HG03025 (cell line): ENCODE data around the gene MPP2.
"Not testable (repeated sequence)": the region's sequence is repeated elsewhere in the genome, so short reads cannot be mapped to it uniquely, and the experiment has no call there.

Experiments
- ATAC-seq: cut with Tn5 transposase; IDR thresholded peaks from one replicate; pipeline ENCODE4 v1.9.1; 2021; ENCODE audit warnings: mild to moderate bottlenecking, moderate library complexity; ENCODE audit not compliant: unreplicated experiment, low FRiP score

The MPP2 gene, protein sequence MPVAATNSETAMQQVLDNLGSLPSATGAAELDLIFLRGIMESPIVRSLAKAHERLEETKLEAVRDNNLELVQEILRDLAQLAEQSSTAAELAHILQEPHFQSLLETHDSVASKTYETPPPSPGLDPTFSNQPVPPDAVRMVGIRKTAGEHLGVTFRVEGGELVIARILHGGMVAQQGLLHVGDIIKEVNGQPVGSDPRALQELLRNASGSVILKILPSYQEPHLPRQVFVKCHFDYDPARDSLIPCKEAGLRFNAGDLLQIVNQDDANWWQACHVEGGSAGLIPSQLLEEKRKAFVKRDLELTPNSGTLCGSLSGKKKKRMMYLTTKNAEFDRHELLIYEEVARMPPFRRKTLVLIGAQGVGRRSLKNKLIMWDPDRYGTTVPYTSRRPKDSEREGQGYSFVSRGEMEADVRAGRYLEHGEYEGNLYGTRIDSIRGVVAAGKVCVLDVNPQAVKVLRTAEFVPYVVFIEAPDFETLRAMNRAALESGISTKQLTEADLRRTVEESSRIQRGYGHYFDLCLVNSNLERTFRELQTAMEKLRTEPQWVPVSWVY

DNA sequence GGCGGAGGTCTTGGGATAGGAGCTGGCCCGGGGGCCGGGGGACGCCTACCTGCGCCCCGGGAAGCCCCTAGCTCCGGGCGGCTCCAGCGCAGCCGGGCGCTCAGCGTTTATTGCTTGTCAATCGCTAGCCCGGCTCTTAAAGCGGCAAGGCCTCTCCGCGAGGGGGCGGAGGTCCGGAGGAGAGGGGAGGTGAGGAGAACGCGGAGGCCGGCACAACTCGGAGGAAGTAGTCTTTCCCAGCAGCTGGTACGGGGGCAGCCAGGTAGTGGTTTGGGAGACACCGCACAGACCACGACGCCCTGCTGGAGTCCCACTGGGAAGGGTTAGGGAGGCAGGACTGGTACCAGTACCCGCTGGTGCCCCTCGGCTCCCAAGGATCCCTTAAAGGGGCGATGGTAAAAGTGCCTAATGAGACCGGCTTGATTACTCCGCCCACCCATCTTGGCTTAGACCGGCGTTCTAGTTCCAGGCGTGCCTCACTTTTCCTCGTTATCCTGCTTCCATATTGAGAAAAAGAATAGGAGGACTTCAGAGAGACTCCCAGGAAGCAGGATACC is at the start of gene MPP2:
Gene MPP2 (minus strand): TSS at position 112 of the 557 bp plus-strand sequence. CDS start 3,076 bp downstream, outside the sequence.
- no peak for ATAC-seq

- ATAC-seq, result no peak
Measured at GRCh38 chr17:43956222-43956621, 48.9 kb upstream of the MPP2 start.

DNA sequence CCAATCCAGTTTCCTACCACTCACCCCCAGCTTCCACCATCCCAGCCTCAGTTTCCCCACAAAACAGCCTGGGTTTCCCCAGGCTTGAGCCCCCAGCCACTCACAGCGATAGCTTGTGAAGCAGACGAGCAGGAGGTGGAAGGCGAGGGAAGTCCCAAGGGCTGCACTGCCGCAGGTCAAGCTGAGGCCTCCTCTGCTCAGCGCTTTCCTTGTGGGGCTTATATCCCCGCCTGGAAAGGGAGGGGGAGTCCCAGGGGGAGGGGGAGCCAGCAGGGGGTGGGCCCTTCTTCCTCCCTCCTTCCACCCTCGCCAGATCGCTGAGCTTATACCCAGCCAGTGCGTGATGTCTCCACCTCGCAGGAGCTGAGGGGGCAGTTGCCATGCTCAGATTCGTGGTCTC is 46.4 kb upstream of the MPP2 start, which contains the start of gene PYY:
Gene PYY (minus strand): TSS at position 195 of the 400 bp plus-strand sequence. CDS start 457 bp downstream, outside the sequence.
- no peak for ATAC-seq

DNA sequence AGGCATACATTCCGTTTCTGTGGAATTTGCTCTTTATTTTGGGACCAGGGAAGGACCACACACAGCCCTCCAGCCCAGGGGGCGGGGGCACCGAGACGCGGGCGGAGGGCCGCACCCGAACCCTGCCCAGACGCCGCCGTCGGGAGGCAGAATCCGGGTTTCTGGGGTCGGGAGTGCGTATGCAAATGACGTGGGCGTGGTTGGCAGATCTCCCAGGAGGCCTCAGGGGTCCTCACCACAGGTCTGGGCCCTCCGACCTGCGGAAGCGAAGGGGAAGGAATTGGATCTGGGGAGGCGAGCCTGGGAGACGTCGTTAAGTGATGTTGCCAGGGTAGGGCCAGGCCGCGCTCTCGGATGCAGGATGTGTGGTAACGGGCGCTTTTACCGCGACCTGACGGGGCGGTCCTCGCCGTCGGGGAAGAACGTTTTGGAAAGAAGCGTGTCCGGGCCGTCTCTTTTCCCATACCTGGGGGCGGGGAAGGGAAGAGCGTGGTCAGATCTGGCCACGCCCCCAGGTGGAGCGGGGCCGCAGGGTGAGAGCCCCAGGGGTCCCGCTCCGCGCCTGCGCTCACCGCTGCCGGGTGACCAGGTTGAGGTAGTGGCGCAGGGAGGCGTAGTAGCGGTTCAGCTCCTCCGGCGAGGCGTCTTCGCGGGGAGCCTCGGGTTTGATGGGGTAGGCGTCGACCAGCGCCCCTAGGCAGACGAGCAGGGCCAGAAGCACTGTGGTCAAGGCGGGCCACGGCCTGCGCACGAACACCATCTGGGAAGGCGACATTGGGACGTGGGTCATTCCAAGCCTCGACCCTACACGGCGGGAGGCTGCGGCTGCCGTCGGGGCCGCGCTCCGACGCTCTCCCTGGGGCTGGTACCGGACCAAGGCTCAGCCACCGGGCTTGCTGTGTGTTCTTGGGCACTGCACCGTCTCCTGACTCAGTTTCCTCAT is 45.7 kb upstream of the MPP2 start:
- no peak for ATAC-seq

GRCh38 chr17:43952351-43952723 is 45.0 kb upstream of the MPP2 start:
- no peak for ATAC-seq

DNA sequence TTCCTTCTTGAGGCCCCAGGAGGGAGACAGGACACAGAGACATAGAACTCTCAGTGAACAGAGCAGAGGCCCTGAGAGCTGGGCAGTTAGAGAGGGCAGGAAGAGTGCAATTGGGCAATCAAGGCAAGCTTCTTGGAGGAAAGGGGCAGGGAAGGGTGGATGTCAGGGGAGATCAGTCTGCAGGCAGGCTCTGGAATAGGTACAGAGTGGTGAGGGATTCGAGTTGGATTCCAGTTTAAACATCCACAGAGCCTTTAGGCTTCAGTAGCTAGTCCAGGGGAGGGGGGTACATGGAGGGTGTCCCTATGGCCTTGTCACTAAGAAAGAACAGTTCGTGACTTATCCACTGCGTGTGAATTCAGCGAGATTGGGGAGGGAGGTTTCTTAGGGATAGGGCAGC is 44.4 kb upstream of the MPP2 start:
- no peak for ATAC-seq

GRCh38 chr17:43950554-43950953 is 43.2 kb upstream of the MPP2 start:
- no peak for ATAC-seq

DNA sequence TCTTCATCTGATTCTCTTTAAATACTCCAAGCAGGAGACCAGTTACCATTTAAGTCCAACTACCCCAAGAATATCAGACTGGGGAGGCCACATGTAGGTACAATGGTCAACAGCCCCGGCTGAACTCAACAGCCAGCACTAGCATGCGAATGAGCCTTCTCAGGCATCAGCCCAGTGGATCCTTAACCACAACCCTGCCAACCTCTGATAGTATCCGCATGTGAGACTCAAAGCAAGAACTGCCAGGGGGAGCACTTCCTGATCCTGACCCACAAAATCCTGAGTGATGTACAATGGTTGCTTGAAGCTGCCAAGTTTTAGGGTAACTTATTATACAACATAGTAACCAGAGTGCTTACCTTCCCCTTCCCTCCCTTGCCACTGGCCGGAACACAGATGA is 42.4 kb upstream of the MPP2 start:
- no peak for ATAC-seq

DNA sequence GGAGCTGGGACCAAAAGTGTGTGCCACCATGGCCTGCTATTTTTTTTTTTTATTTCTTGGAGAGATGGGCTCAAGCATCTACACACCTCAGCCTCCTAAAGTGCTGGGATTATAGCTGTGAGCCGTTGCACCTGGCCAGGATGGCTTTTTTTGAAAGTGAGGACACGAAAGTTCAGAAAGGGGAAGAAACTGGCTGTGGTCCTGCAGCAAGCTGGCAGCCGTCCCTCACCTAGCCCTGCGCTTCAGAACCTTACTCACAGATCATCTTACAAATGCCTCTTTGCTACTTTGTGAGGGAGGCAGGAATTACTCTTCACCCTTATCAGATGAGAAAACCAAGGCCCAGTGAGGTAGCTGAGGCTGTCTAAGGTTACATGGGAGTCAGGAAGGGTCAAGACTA is 39.4 kb upstream of the MPP2 start:
- ATAC-seq, result no peak

GRCh38 chr17:43945074-43945829 is 37.9 kb upstream of the MPP2 start:
- ATAC-seq, result no peak

DNA sequence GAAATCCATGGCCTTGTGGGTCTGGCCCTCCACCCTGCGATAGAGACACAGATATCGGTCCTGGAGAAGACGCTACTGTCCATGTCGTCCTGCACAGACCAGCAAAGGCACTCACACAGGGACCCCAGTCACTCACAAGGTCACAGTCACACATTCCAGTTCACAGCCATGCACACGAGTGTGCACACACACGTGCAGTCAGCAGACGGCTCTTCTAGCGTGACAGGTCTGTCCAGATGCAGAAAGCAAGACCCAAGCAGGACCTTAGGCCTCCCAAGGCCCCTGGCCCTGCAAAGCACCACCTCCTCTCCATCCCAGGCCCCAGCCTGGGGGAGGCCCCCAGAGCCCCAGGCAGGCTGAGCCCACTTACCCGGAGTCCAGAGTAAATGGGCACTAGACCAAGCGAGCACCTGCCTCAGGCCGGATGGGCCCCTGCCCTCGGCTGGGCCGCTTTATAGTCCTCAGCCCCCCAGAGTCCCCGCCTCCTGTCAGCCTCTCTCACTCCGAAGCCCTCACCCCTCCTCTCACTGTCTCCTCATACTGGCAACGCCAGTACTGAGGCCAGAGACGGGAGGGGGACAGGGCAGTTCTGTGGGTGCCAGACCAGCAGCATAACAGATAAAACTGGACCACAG is 34.8 kb upstream of the MPP2 start, which contains the start of gene PPY:
Gene PPY (minus strand): TSS at position 426 of the 635 bp plus-strand sequence. CDS start 822 bp downstream, outside the sequence.
- ATAC-seq, result no peak

DNA sequence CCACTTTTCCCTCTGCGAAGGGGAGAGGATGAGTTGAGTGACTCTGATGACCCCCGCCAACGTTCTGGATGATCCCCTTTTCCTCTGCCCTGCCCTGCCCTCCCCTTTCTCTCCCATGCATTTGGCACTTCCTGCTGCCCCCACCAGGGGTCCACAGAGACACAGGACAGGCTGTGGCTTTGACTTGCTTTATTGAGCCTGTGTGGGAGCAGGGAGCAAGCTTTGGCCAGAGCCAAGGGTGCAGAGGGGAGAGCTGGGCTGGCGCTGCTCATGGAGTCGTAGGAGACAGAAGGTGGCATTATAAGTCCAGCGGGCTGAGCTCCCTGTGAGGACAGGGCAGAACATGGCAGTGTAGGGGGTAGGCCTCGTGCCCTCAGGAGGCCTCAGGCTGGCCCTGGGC is 33.3 kb upstream of the MPP2 start:
- no peak for ATAC-seq

DNA sequence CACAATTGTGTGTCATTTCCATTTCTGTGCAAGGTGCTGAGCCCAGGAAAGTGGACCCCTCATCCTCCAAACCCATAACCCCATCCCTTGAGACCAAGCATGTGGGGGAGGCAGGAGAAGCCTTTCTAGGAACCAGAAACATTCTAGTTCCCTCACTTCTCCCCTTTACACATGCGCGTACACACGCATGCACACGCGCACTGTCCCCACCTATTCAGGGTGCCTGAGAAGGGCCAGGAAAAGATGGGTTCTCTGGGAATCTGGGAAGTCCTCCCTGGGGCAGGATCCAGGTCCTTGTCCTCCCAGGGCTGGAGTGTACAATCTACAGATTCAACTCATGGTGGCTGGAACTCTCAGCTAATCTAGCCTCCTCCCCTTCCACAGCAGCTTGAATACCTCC is 32.5 kb upstream of the MPP2 start:
- no peak for ATAC-seq

- ATAC-seq, result not testable (repeated sequence)
Measured at GRCh38 chr17:43939452-43939851, 32.1 kb upstream of the MPP2 start.

- no peak for ATAC-seq
Measured at GRCh38 chr17:43938838-43939182, 31.5 kb upstream of the MPP2 start.

DNA sequence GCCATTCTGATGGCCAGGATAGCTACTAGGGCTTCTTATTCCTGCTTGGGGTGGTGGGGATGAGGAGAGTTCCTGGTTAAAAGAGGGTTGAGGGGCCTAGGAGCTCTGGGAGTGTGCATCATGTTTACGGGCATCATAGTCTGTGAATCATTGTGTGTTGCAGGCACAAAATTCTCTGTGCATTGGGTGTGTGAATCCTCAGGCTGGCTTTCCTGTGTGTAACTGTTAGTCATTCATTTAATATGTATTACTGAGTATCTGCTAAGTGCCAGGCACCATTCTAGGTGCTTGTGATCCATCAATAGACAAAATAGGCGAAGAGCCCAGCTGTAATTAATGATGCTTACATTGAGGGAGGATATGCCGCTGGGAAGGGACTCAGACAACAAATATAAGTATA is 29.1 kb upstream of the MPP2 start:
- ATAC-seq, result no peak

GRCh38 chr17:43935926-43936261 is 28.6 kb upstream of the MPP2 start:
- no peak for ATAC-seq

GRCh38 chr17:43935204-43935925 is 28.0 kb upstream of the MPP2 start:
- no peak for ATAC-seq

DNA sequence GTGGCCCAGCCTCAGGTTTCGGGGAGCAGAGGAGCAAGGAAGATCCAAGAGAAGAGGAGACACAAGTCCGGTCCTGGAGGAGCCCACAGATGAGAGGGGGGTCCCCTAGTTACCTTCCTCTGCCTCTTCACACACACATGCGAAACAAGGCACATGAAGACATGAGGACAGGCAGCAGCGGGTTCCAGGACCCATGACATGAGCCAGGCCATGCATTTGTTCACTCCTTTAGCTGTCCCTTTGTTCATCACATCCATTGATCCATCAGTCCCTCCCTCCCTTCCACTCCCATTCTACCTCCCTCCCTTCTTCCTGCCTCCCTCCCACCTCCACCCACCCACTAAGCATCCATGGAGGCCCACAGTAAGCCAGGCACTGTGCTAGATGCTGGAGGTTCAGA is 25.6 kb upstream of the MPP2 start:
- no peak for ATAC-seq
